Measurements from ENCODE around the gene DDIAS.

Gene DDIAS

DNA sequence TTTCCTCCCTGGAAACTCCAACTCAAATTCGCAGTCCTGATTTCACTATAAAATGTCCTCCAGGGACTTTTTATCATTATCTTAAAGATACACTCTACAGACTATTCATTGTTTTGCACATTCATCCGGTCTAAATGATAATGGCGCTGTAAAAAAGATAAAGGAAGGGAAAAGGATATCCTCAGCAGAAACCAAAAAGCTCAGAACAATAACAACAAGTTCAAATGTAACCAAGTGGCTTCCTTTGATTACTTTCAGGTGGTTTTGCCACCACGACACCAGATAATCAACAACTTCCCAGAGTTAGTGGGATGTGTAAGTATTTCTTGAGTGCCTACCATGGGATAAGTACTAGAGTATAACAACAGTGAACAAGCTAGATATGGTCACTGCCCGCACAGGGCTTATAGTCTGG lies 27.6 kb upstream of the DDIAS start:
- ChIA-PET CTCF (no interaction called here), POLR2A (interaction anchor here (1.4 kb wide), 1 partner anchor 26 kb away, joined by 5 read pairs; the partner anchor contains the start of gene PRCP)
- no peak for DNase-seq (ENCODE audit: extremely low spot score)
- TF ChIP-seq, protein P1, sequence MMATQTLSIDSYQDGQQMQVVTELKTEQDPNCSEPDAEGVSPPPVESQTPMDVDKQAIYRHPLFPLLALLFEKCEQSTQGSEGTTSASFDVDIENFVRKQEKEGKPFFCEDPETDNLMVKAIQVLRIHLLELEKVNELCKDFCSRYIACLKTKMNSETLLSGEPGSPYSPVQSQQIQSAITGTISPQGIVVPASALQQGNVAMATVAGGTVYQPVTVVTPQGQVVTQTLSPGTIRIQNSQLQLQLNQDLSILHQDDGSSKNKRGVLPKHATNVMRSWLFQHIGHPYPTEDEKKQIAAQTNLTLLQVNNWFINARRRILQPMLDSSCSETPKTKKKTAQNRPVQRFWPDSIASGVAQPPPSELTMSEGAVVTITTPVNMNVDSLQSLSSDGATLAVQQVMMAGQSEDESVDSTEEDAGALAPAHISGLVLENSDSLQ (IDR thresholded peaks at IDR 0.05), result no peak
- no peak for TF ChIP-seq LEF1 (IDR thresholded peaks at IDR 0.05; ENCODE audit: borderline replicate concordance)
- TF ChIP-seq NFRKB (IDR thresholded peaks at IDR 0.05), result no peak
- TF ChIP-seq FOXM1 (IDR thresholded peaks at IDR 0.05; ENCODE audit: borderline replicate concordance), result no peak
- no peak for TF ChIP-seq L3MBTL2 (conservative IDR thresholded peaks at IDR 0.05)
- no peak for TF ChIP-seq ARNT (IDR thresholded peaks at IDR 0.05)
- TF ChIP-seq CTBP1 (IDR thresholded peaks at IDR 0.05; ENCODE audit: borderline replicate concordance), result no peak
- no peak for TF ChIP-seq BHLHE40 (IDR thresholded peaks at IDR 0.05; ENCODE audit: borderline replicate concordance)
- TF ChIP-seq TARDBP (IDR thresholded peaks at IDR 0.05), result no peak
- TF ChIP-seq FOXA1 (IDR thresholded peaks at IDR 0.05), result no peak

DNA sequence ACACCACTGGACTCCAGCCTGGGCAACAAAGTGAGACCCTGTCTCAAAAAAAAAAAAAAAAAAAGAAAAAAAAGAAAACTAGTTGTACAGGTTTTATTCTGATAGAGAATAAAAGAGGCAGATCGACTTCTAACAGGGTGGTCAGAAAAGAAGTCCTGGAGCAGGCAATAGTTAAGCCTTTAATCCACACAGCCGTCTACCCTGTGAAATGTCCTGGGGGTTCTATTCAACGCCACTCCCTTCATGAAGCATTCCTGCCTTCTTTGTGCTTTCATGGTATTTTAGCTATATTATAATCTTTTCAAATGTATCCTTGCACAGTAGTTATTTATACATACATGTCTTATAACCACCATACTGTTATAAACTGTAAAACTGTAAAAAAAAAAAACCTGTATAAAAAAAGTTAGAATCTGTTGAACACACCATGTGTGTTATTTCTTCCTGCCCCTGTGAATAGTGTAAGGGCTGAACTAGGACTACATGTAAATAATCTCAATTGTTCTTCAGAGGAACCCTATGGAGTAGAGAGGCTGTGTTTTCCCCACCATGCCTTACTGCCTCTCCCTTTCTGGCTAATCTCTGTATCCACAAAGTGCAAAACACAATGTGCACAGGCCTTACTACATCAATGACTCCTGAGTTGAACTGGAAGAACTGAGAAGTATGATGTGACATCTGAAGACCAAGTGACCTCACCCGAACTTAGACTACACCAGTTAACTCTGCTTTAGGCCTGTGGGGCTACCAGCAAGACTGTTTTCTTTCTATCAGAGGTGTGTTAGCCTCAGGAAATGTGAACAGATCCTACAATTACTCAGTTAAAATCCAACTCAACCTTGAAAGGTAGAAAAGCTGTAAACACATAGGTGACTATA lies 26.7 kb upstream of the DDIAS start:
- no peak for TF ChIP-seq BHLHE40 (IDR thresholded peaks at IDR 0.05; ENCODE audit: borderline replicate concordance)
- no peak for TF ChIP-seq HDGF (IDR thresholded peaks at IDR 0.05; ENCODE audit: borderline replicate concordance)
- TF ChIP-seq FOXK2 (IDR thresholded peaks at IDR 0.05), result no peak
- no peak for TF ChIP-seq SP1 (IDR thresholded peaks at IDR 0.05)
- TF ChIP-seq NFRKB (IDR thresholded peaks at IDR 0.05), result no peak
- TF ChIP-seq ZNF384 (IDR thresholded peaks at IDR 0.05), result no peak
- TF ChIP-seq FOXA1 (IDR thresholded peaks at IDR 0.05), result no peak
- TF ChIP-seq ARNT (IDR thresholded peaks at IDR 0.05), result no peak
- no peak for TF ChIP-seq LEF1 (IDR thresholded peaks at IDR 0.05; ENCODE audit: borderline replicate concordance)
- no peak for TF ChIP-seq CTBP1 (IDR thresholded peaks at IDR 0.05; ENCODE audit: borderline replicate concordance)
- no peak for TF ChIP-seq TARDBP (IDR thresholded peaks at IDR 0.05)
- TF ChIP-seq L3MBTL2 (conservative IDR thresholded peaks at IDR 0.05), result no peak
- TF ChIP-seq ELF4 (IDR thresholded peaks at IDR 0.05), result no peak
- DNase-seq (ENCODE audit: extremely low spot score), result no peak
- ChIA-PET POLR2A (no interaction called here), CTCF (no interaction called here)

DNA sequence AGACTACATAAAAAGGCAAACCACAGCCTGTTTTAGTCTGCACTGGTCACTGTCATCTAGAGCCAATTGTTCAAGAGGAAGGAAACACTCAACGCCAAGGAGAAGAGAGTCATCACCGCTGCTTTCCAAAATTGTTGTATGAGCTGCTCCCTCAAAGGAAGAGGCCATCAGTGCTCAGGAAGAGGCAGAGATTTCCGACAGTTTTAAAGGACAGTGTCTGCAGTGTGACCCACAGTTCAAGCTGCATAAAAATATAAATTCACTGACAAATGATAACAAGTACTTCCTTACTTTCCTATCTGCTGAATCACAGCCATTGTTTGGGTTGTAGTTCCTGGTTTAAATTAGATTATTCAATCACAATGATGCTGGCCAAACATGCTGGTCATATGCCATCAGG lies 17.7 kb upstream of the DDIAS start:
- ChIA-PET CTCF (interaction anchor here (1.3 kb wide), 1 partner anchor 16 kb away, joined by 5 read pairs; no protein-coding TSS in a partner anchor), POLR2A (interaction anchor here (1.7 kb wide), 1 partner anchor 17 kb away, joined by 4 read pairs; the partner anchor contains the start of gene DDIAS)

DNA sequence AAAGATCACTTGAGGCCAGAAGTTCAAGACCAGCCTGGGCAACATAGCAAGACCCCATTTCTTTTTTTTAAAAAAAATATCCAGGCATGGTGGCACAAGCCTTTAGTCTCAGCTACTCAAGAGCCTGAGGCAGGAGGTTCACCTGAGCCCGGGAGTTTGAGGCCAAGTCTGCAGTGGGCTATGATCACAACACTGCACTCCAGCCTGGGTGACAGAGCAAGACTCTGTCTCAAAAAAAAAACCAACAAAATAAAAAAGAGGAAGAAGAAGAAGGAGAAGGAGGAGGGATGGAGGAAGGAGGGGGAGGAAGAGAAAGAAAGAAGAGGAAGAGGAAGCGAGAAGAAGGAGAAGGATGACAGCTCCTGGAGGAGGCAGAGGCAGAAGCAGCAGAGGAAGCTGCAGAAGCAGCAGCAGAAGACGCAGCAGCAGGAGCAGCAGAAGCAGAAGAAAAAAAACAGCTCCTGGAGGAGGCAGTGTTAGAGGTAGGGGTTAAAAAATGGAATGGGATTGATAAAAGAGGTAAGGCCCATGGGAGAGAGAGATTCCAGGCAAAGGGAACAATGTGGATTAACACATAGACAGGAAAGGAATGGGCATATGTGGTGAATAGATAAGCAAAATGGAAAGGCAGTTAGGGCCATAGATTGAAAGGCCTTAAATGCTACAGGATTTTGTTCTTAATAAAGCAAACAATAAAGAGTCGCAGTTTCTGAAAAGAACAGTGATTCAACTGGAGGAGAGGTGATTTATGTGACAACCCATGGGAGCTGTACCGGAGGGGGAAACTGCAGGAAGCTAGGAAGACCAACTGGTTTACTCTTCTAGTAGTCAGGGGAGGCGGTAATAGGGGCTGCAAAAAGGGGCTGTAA lies 12.2 kb upstream of the DDIAS start:
- no peak for DNase-seq (ENCODE audit: extremely low spot score)
- TF ChIP-seq FOXM1 (IDR thresholded peaks at IDR 0.05; ENCODE audit: borderline replicate concordance) (no peak), BHLHE40 (IDR thresholded peaks at IDR 0.05; ENCODE audit: borderline replicate concordance) (no peak), LEF1 (IDR thresholded peaks at IDR 0.05; ENCODE audit: borderline replicate concordance) (no peak)
- TF ChIP-seq, protein P1 (IDR thresholded peaks at IDR 0.05), result peak; percentile 38; the same call in 1 of the 2 replicates
- POLR2A ChIA-PET, result interaction anchor here (1.7 kb wide), 1 partner anchor 12 kb away, joined by 7 read pairs; the partner anchor contains the start of gene DDIAS
- CTCF ChIA-PET, result no interaction called here

More for the DNA sequence above, 17.7 kb upstream of the DDIAS start:
- DNase-seq (ENCODE audit: extremely low spot score), result no peak
- TF ChIP-seq ELF4 (IDR thresholded peaks at IDR 0.05), result no peak
- no peak for TF ChIP-seq FOXA1 (IDR thresholded peaks at IDR 0.05)
- TF ChIP-seq SP1 (IDR thresholded peaks at IDR 0.05), result no peak
- TF ChIP-seq LEF1 (IDR thresholded peaks at IDR 0.05; ENCODE audit: borderline replicate concordance), result no peak
- no peak for TF ChIP-seq BHLHE40 (IDR thresholded peaks at IDR 0.05; ENCODE audit: borderline replicate concordance)
- TF ChIP-seq FOXM1 (IDR thresholded peaks at IDR 0.05; ENCODE audit: borderline replicate concordance), result no peak
- no peak for TF ChIP-seq TARDBP (IDR thresholded peaks at IDR 0.05)
- TF ChIP-seq L3MBTL2 (conservative IDR thresholded peaks at IDR 0.05), result no peak
- no peak for TF ChIP-seq HDGF (IDR thresholded peaks at IDR 0.05; ENCODE audit: borderline replicate concordance)
- TF ChIP-seq NFRKB (IDR thresholded peaks at IDR 0.05), result no peak
- TF ChIP-seq, protein P1 (IDR thresholded peaks at IDR 0.05), result no peak
- no peak for TF ChIP-seq ZNF384 (IDR thresholded peaks at IDR 0.05)
- no peak for TF ChIP-seq FOXK2 (IDR thresholded peaks at IDR 0.05)
- no peak for TF ChIP-seq CTBP1 (IDR thresholded peaks at IDR 0.05; ENCODE audit: borderline replicate concordance)
- no peak for TF ChIP-seq SUZ12 (IDR thresholded peaks at IDR 0.05)
- no peak for TF ChIP-seq ARNT (IDR thresholded peaks at IDR 0.05)

DNA sequence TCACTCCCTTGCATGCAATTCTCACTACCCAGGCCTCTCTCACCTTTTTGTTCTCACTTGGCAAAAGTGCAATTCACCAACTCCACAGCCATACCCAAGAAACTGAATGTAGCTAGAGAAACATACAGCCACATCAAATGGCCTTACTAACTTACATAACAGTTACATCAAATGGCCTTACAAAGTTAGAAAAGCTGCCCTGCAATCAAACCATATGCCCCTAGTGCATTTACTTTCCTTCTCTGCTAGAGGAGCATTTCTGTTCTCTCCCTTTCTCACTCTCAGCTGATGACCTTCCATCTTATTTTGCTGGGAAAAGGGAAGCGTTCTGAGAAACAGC lies 11.6 kb upstream of the DDIAS start:
- no peak for DNase-seq (ENCODE audit: extremely low spot score)
- POLR2A ChIA-PET, result interaction anchor here (1.7 kb wide), 1 partner anchor 12 kb away, joined by 7 read pairs; the partner anchor contains the start of gene DDIAS
- CTCF ChIA-PET, result interaction anchor here (0.6 kb wide), 1 partner anchor 28 kb away, joined by 4 read pairs; no protein-coding TSS in a partner anchor
- no peak for TF ChIP-seq LEF1 (IDR thresholded peaks at IDR 0.05; ENCODE audit: borderline replicate concordance)
- TF ChIP-seq FOXK2 (IDR thresholded peaks at IDR 0.05), result no peak
- TF ChIP-seq, protein P1 (IDR thresholded peaks at IDR 0.05), result no peak
- TF ChIP-seq SP1 (IDR thresholded peaks at IDR 0.05), result no peak
- no peak for TF ChIP-seq SUZ12 (IDR thresholded peaks at IDR 0.05)
- TF ChIP-seq CTBP1 (IDR thresholded peaks at IDR 0.05; ENCODE audit: borderline replicate concordance), result no peak
- no peak for TF ChIP-seq ARNT (IDR thresholded peaks at IDR 0.05)
- TF ChIP-seq BHLHE40 (IDR thresholded peaks at IDR 0.05; ENCODE audit: borderline replicate concordance), result no peak
- no peak for TF ChIP-seq NFRKB (IDR thresholded peaks at IDR 0.05)
- no peak for TF ChIP-seq FOXA1 (IDR thresholded peaks at IDR 0.05)
